Measurements from ENCODE around the gene TMEM150B. TPM values are rescaled to one million over a fixed set of nuclear protein-coding genes. Genes with fewer than 3 reads are reported as not detected.

Gene TMEM150B
- total and polyA plus RNA-seq, 9 donors: 0.36 to 3.8 (median 0.81) TPM

- H3K27ac ChIP-seq (ENCODE audit: low read length): no peak overlapping the region
- WGBS (ENCODE audit: insufficient coverage): 94% methylated on average over 12 of the region's 16 CpGs
Measured at GRCh38 chr19:55265173-55265572, 60.0 kb downstream of the TMEM150B start.

DNA sequence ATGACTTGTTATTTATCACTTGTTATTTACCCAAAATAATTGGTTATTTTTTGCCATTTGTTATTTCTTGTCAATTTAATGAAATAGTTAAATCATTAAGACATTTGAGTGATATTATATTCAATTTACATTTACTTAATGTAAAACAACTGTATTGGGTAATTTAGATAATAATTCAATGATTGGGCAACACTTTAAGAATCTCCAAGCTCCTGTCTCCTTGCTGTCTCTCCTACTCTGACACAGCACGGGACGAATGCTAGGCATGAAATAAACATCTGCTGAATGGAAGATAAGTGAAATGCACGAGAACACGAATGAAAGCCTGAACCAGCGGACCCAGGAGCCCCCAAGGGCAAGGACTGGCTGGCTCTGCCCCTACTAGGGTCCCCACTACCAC is 60.6 kb downstream of the TMEM150B start:
- H3K4me1 ChIP-seq (ENCODE audit: control insufficient read depth, insufficient read depth, low read length): peaks cover 5% of the 10 kb centered on the region
- no peaks in the 10 kb centered on the region for H3K9me3 ChIP-seq (replicated peaks; ENCODE audit: control insufficient read depth, low read depth, low read length)
- H3K36me3 ChIP-seq (ENCODE audit: control insufficient read depth, insufficient read depth, low read length): peaks cover 9% of the 10 kb centered on the region
- WGBS (ENCODE audit: insufficient coverage): 60% methylated on average over 2 of the region's 5 CpGs
- DNase-seq: no peak
- no peaks in the 10 kb centered on the region for H3K27me3 ChIP-seq (ENCODE audit: control insufficient read depth, insufficient read depth, low read length)
- H3K27ac ChIP-seq (ENCODE audit: low read length): no peak overlapping the region
- H3K4me3 ChIP-seq (ENCODE audit: low read length): no peak overlapping the region

More at GRCh38 chr19:55265173-55265572, 60.0 kb downstream of the TMEM150B start:
- Histone ChIP-seq H3K9me3 (replicated peaks; ENCODE audit: control insufficient read depth, low read depth, low read length) (no peaks in the 10 kb centered on the region), H3K36me3 (ENCODE audit: control insufficient read depth, insufficient read depth, low read length) (peaks cover 15% of the 10 kb centered on the region), H3K27me3 (ENCODE audit: control insufficient read depth, insufficient read depth, low read length) (no peaks in the 10 kb centered on the region), H3K4me1 (ENCODE audit: control insufficient read depth, insufficient read depth, low read length) (no peaks in the 10 kb centered on the region), H3K4me3 (ENCODE audit: low read length) (no peak overlapping the region)
- no peak for DNase-seq

Other genes with a start within 250 kb of the TMEM150B start
- 2.3 TPM for gene EPS8L1, start 249.5 kb downstream of the TMEM150B start, total RNA-seq
- gene EPS8L1, start 249.5 kb downstream of the TMEM150B start, polyA plus RNA-seq (ENCODE audit: insufficient read depth in 1 of 8, insufficient read length in 8 of 8, low replicate concordance in 1 of 8): 1 to 10 TPM; 2.0 to 8.4 (median 4.2) TPM
- gene PPP1R12C, start 207.7 kb downstream of the TMEM150B start, total RNA-seq: 59.9 TPM
- gene PPP1R12C, start 207.7 kb downstream of the TMEM150B start, polyA plus RNA-seq (ENCODE audit: insufficient read depth in 1 of 8, insufficient read length in 8 of 8, low replicate concordance in 1 of 8): 100 to 1,000 TPM in 3 of 8 donors, 10 to 100 TPM in 5; 59.4 to 106 (median 92.8) TPM
- 387 TPM for gene TNNT1, start 176.1 kb downstream of the TMEM150B start, total RNA-seq
- gene TNNT1, start 176.1 kb downstream of the TMEM150B start, polyA plus RNA-seq (ENCODE audit: insufficient read depth in 1 of 8, insufficient read length in 8 of 8, low replicate concordance in 1 of 8): 1,000 to 10,000 TPM in 2 of 8 donors, 100 to 1,000 TPM in 6; 448 to 1,171 (median 607) TPM
- gene TNNI3, start 167.6 kb downstream of the TMEM150B start, total RNA-seq: 0.80 TPM
- gene TNNI3, start 167.6 kb downstream of the TMEM150B start, polyA plus RNA-seq (ENCODE audit: insufficient read depth in 1 of 8, insufficient read length in 8 of 8, low replicate concordance in 1 of 8): 1 to 10 TPM; 1.1 to 3.1 (median 1.5) TPM
- 0.13 TPM for gene DNAAF3, start 158.7 kb downstream of the TMEM150B start, total RNA-seq
- 1 to 10 TPM in 1 of 8 donors, under 1 TPM in 7; 0.15 to 1.1 (median 0.38) TPM for gene DNAAF3, start 158.7 kb downstream of the TMEM150B start, polyA plus RNA-seq (ENCODE audit: insufficient read depth in 1 of 8, insufficient read length in 8 of 8, low replicate concordance in 1 of 8)
- gene SYT5, start 145.1 kb downstream of the TMEM150B start, total RNA-seq: not detected
- gene SYT5, start 145.1 kb downstream of the TMEM150B start, polyA plus RNA-seq (ENCODE audit: insufficient read depth in 1 of 8, insufficient read length in 8 of 8, low replicate concordance in 1 of 8): 1 to 10 TPM in 1 of 8 donors, under 1 TPM in 4, not detected in 3; 0.07 to 2.0 (median 0.08) TPM
- 0.58 TPM for gene PTPRH, start 115.8 kb downstream of the TMEM150B start, total RNA-seq
- gene PTPRH, start 115.8 kb downstream of the TMEM150B start, polyA plus RNA-seq (ENCODE audit: insufficient read depth in 1 of 8, insufficient read length in 8 of 8, low replicate concordance in 1 of 8): 1 to 10 TPM in 1 of 8 donors, under 1 TPM in 7; 0.14 to 2.1 (median 0.24) TPM
- 1.1 TPM for gene TMEM86B, start 96.6 kb downstream of the TMEM150B start, total RNA-seq
- gene TMEM86B, start 96.6 kb downstream of the TMEM150B start, polyA plus RNA-seq (ENCODE audit: insufficient read depth in 1 of 8, insufficient read length in 8 of 8, low replicate concordance in 1 of 8): 1 to 10 TPM; 1.8 to 4.8 (median 2.9) TPM
- gene PPP6R1, start 66.3 kb downstream of the TMEM150B start, total RNA-seq: 12.5 TPM
- gene PPP6R1, start 66.3 kb downstream of the TMEM150B start, polyA plus RNA-seq (ENCODE audit: insufficient read depth in 1 of 8, insufficient read length in 8 of 8, low replicate concordance in 1 of 8): 10 to 100 TPM; 26.3 to 37.2 (median 32.3) TPM
- 14.5 TPM for gene HSPBP1, start 45.2 kb downstream of the TMEM150B start, total RNA-seq
- 10 to 100 TPM; 26.2 to 34.9 (median 30.6) TPM for gene HSPBP1, start 45.2 kb downstream of the TMEM150B start, polyA plus RNA-seq (ENCODE audit: insufficient read depth in 1 of 8, insufficient read length in 8 of 8, low replicate concordance in 1 of 8)
- 5.4 TPM for gene BRSK1, start 41.3 kb downstream of the TMEM150B start, total RNA-seq
- gene BRSK1, start 41.3 kb downstream of the TMEM150B start, polyA plus RNA-seq (ENCODE audit: insufficient read depth in 1 of 8, insufficient read length in 8 of 8, low replicate concordance in 1 of 8): 10 to 100 TPM in 5 of 8 donors, 1 to 10 TPM in 3; 7.4 to 13.7 (median 10.6) TPM
- gene KMT5C, start 14.5 kb upstream of the TMEM150B start, total RNA-seq: 16.9 TPM
- gene KMT5C, start 14.5 kb upstream of the TMEM150B start, polyA plus RNA-seq (ENCODE audit: insufficient read depth in 1 of 8, insufficient read length in 8 of 8, low replicate concordance in 1 of 8): 10 to 100 TPM; 13.4 to 34.1 (median 24.7) TPM
- not detected for gene COX6B2, start 29.4 kb upstream of the TMEM150B start, total RNA-seq
- 1 to 10 TPM in 1 of 8 donors, under 1 TPM in 5, not detected in 2; 0.09 to 2.4 (median 0.23) TPM for gene COX6B2, start 29.4 kb upstream of the TMEM150B start, polyA plus RNA-seq (ENCODE audit: insufficient read depth in 1 of 8, insufficient read length in 8 of 8, low replicate concordance in 1 of 8)
- not detected for gene GARIN5B, start 37.9 kb upstream of the TMEM150B start, total RNA-seq
- not detected for gene GARIN5B, start 37.9 kb upstream of the TMEM150B start, polyA plus RNA-seq (ENCODE audit: insufficient read depth in 1 of 8, insufficient read length in 8 of 8, low replicate concordance in 1 of 8)
- gene IL11, start 45.1 kb upstream of the TMEM150B start, total RNA-seq: 0.31 TPM
- gene IL11, start 45.1 kb upstream of the TMEM150B start, polyA plus RNA-seq (ENCODE audit: insufficient read depth in 1 of 8, insufficient read length in 8 of 8, low replicate concordance in 1 of 8): under 1 TPM; 0.12 to 0.61 (median 0.40) TPM
- gene TMEM190, start 51.5 kb upstream of the TMEM150B start, total RNA-seq: not detected
- under 1 TPM in 1 of 8 donors, not detected in 7; 0.50 TPM for gene TMEM190, start 51.5 kb upstream of the TMEM150B start, polyA plus RNA-seq (ENCODE audit: insufficient read depth in 1 of 8, insufficient read length in 8 of 8, low replicate concordance in 1 of 8)
- gene TMEM238, start 59.0 kb upstream of the TMEM150B start, total RNA-seq: 0.18 TPM
- gene TMEM238, start 59.0 kb upstream of the TMEM150B start, polyA plus RNA-seq (ENCODE audit: insufficient read depth in 1 of 8, insufficient read length in 8 of 8, low replicate concordance in 1 of 8): under 1 TPM; 0.14 to 0.49 (median 0.27) TPM
- gene RPL28, start 60.6 kb upstream of the TMEM150B start, total RNA-seq: 463 TPM
- gene RPL28, start 60.6 kb upstream of the TMEM150B start, polyA plus RNA-seq (ENCODE audit: insufficient read depth in 1 of 8, insufficient read length in 8 of 8, low replicate concordance in 1 of 8): 1,000 to 10,000 TPM; 1,674 to 2,410 (median 1,842) TPM
- gene UBE2S, start 82.4 kb upstream of the TMEM150B start, total RNA-seq: 31.4 TPM
- 10 to 100 TPM; 40.8 to 70.1 (median 60.1) TPM for gene UBE2S, start 82.4 kb upstream of the TMEM150B start, polyA plus RNA-seq (ENCODE audit: insufficient read depth in 1 of 8, insufficient read length in 8 of 8, low replicate concordance in 1 of 8)
- under 0.01 TPM for gene SHISA7, start 118.0 kb upstream of the TMEM150B start, total RNA-seq
- under 1 TPM; 0.08 to 0.32 (median 0.17) TPM for gene SHISA7, start 118.0 kb upstream of the TMEM150B start, polyA plus RNA-seq (ENCODE audit: insufficient read depth in 1 of 8, insufficient read length in 8 of 8, low replicate concordance in 1 of 8)
- 35.8 TPM for gene ISOC2, start 136.3 kb upstream of the TMEM150B start, total RNA-seq
- gene ISOC2, start 136.3 kb upstream of the TMEM150B start, polyA plus RNA-seq (ENCODE audit: insufficient read depth in 1 of 8, insufficient read length in 8 of 8, low replicate concordance in 1 of 8): 10 to 100 TPM; 31.8 to 39.1 (median 35.1) TPM
- not detected for gene C19orf85, start 139.4 kb upstream of the TMEM150B start, total RNA-seq
- gene C19orf85, start 139.4 kb upstream of the TMEM150B start, polyA plus RNA-seq (ENCODE audit: insufficient read depth in 1 of 8, insufficient read length in 8 of 8, low replicate concordance in 1 of 8): not detected
- 1.6 TPM for gene ZNF628, start 151.3 kb upstream of the TMEM150B start, total RNA-seq
- gene ZNF628, start 151.3 kb upstream of the TMEM150B start, polyA plus RNA-seq (ENCODE audit: insufficient read depth in 1 of 8, insufficient read length in 8 of 8, low replicate concordance in 1 of 8): 1 to 10 TPM; 2.8 to 5.1 (median 3.8) TPM
- gene NAT14, start 159.8 kb upstream of the TMEM150B start, total RNA-seq: 30.0 TPM
- gene NAT14, start 159.8 kb upstream of the TMEM150B start, polyA plus RNA-seq (ENCODE audit: insufficient read depth in 1 of 8, insufficient read length in 8 of 8, low replicate concordance in 1 of 8): 10 to 100 TPM; 23.5 to 44.1 (median 29.5) TPM
- gene SSC5D, start 163.1 kb upstream of the TMEM150B start, total RNA-seq: 20.0 TPM
- gene SSC5D, start 163.1 kb upstream of the TMEM150B start, polyA plus RNA-seq (ENCODE audit: insufficient read depth in 1 of 8, insufficient read length in 8 of 8, low replicate concordance in 1 of 8): 10 to 100 TPM in 6 of 8 donors, 1 to 10 TPM in 2; 7.9 to 54.8 (median 24.7) TPM
- 0.89 TPM for gene SBK2, start 211.8 kb upstream of the TMEM150B start, total RNA-seq
- gene SBK2, start 211.8 kb upstream of the TMEM150B start, polyA plus RNA-seq (ENCODE audit: insufficient read depth in 1 of 8, insufficient read length in 8 of 8, low replicate concordance in 1 of 8): 1 to 10 TPM; 3.0 to 9.7 (median 3.7) TPM
- gene SBK3, start 220.2 kb upstream of the TMEM150B start, total RNA-seq: 0.13 TPM
- under 1 TPM in 5 of 8 donors, not detected in 3; 0.10 to 0.29 (median 0.15) TPM for gene SBK3, start 220.2 kb upstream of the TMEM150B start, polyA plus RNA-seq (ENCODE audit: insufficient read depth in 1 of 8, insufficient read length in 8 of 8, low replicate concordance in 1 of 8)

Data from muscle of leg (tissue), 11 donors.